ENCODE measurements around the gene ST3GAL4.

ST3GAL4 gene

GRCh38 chr11:126450806-126451205, 95.3 kb downstream of the ST3GAL4 start:
- DNase-seq (ENCODE audit: low spot score): no peak

- no peak for DNase-seq (ENCODE audit: low spot score)
Measured at GRCh38 chr11:126451211-126451802, 95.8 kb downstream of the ST3GAL4 start.

GRCh38 chr11:126452241-126453101, 97.0 kb downstream of the ST3GAL4 start:
- no peak for DNase-seq (ENCODE audit: low spot score)

- DNase-seq (ENCODE audit: low spot score): no peak
Measured at GRCh38 chr11:126456089-126456488, 100.6 kb downstream of the ST3GAL4 start.

GRCh38 chr11:126456783-126457542, 101.5 kb downstream of the ST3GAL4 start:
- no peak for DNase-seq (ENCODE audit: low spot score)

GRCh38 chr11:126457817-126458216, 102.3 kb downstream of the ST3GAL4 start:
- no peak for DNase-seq (ENCODE audit: low spot score)

GRCh38 chr11:126459691-126460281, 104.3 kb downstream of the ST3GAL4 start:
- DNase-seq (ENCODE audit: low spot score): no peak

GRCh38 chr11:126460417-126461095, 105.1 kb downstream of the ST3GAL4 start:
- DNase-seq (ENCODE audit: low spot score): no peak

- DNase-seq (ENCODE audit: low spot score): no peak
Measured at GRCh38 chr11:126461096-126461440, 105.6 kb downstream of the ST3GAL4 start.

- no peak for DNase-seq (ENCODE audit: low spot score)
Measured at GRCh38 chr11:126461996-126462395, 106.5 kb downstream of the ST3GAL4 start.

GRCh38 chr11:126462422-126462821, 106.9 kb downstream of the ST3GAL4 start:
- no peak for DNase-seq (ENCODE audit: low spot score)

All from kidney tubule cell (primary cell).